CD1c-positive myeloid dendritic cell (primary cell): ENCODE measurements around the gene KCNJ14.

ENCODE experiments used
- DNase-seq: peaks from one replicate; pipeline ENCODE4 v3.0.0-alpha.2; 2016; ENCODE audit errors: extremely low spot score

KCNJ14 gene

GRCh38 chr19:48508729-48509411 lies 53.5 kb downstream of the KCNJ14 start:
- DNase-seq: no peak

- no peak for DNase-seq
Observed at GRCh38 chr19:48509467-48510194, 54.3 kb downstream of the KCNJ14 start.

GRCh38 chr19:48510421-48511268 lies 55.3 kb downstream of the KCNJ14 start:
- peak; percentile 62 for DNase-seq

- DNase-seq: no peak
Observed at GRCh38 chr19:48511321-48511731, 56.0 kb downstream of the KCNJ14 start.

GRCh38 chr19:48511800-48512503 lies 56.6 kb downstream of the KCNJ14 start, which contains the start of gene LMTK3:
Gene LMTK3 (minus strand): TSS chr19:48511835. CDS start chr19:48511576, 259 bp downstream.
- peak; percentile 68 for DNase-seq

- peak; percentile 48 for DNase-seq
Observed at GRCh38 chr19:48512504-48513288, 57.3 kb downstream of the KCNJ14 start.

- DNase-seq: peak; percentile 61
Observed at GRCh38 chr19:48513289-48514122, 58.1 kb downstream of the KCNJ14 start.

- no peak for DNase-seq
Observed at GRCh38 chr19:48514123-48514458, 58.7 kb downstream of the KCNJ14 start.

GRCh38 chr19:48516536-48516935 lies 61.2 kb downstream of the KCNJ14 start:
- DNase-seq: no peak
